Activated naive CD8-positive, alpha-beta T cell treated with anti-CD3 and anti-CD28 coated beads for 36 hours (primary cell): ENCODE measurements around the gene CTIF. TPM values are rescaled to one million over a fixed set of nuclear protein-coding genes. Genes with fewer than 3 reads are reported as not detected.

ENCODE experiments used
- DNase-seq: peaks from one replicate; pipeline ENCODE4 v3.0.0; 2021
- H3K27ac Mint-ChIP-seq: one replicate; pipeline ENCODE4 v1.8.0; 2022; ENCODE audit warnings: mild to moderate bottlenecking, moderate library complexity, mixed read lengths
- H3K27me3 Mint-ChIP-seq: one replicate; pipeline ENCODE4 v1.8.0; 2022; ENCODE audit warnings: mild to moderate bottlenecking, mixed read lengths
- H3K36me3 Mint-ChIP-seq: one replicate; pipeline ENCODE4 v1.8.0; 2021; ENCODE audit warnings: mild to moderate bottlenecking, mixed read lengths
- H3K4me1 Mint-ChIP-seq: one replicate; pipeline ENCODE4 v1.8.0; 2021; ENCODE audit warnings: mixed read lengths
- H3K4me3 Mint-ChIP-seq: one replicate; pipeline ENCODE4 v1.8.0; 2022; ENCODE audit warnings: mild to moderate bottlenecking, moderate library complexity, mixed read lengths
- H3K9me3 Mint-ChIP-seq: one replicate; pipeline ENCODE4 v1.8.0; 2022; ENCODE audit warnings: mixed read lengths
- total RNA-seq, 2 experiments: library from RNA; stranded (reverse); gene quantifications; one replicate each; pipeline ENCODE4 v1.2.3, GENCODE V29; 2021

CTIF gene
- total RNA-seq, 2 experiments from 2014 or later, result 2.3 to 3.5 TPM

- no peaks in the 10 kb centered on the region for H3K27me3 Mint-ChIP-seq
- no peak overlapping the region for H3K27ac Mint-ChIP-seq
- H3K9me3 Mint-ChIP-seq, result peaks cover 12% of the 10 kb centered on the region
- no peak overlapping the region for H3K4me3 Mint-ChIP-seq
- H3K36me3 Mint-ChIP-seq, result peaks cover 13% of the 10 kb centered on the region
- no peak for DNase-seq
- no peaks in the 10 kb centered on the region for H3K4me1 Mint-ChIP-seq
These were observed 128.7 kb downstream of the CTIF start for GRCh38 chr18:48667276-48668254.

GRCh38 chr18:48668466-48669179 lies 129.8 kb downstream of the CTIF start:
- no peak for DNase-seq
- H3K4me3 Mint-ChIP-seq, result no peak overlapping the region
- no peak overlapping the region for H3K27ac Mint-ChIP-seq
- no peaks in the 10 kb centered on the region for H3K4me1 Mint-ChIP-seq
- no peaks in the 10 kb centered on the region for H3K27me3 Mint-ChIP-seq
- H3K9me3 Mint-ChIP-seq, result peaks cover 12% of the 10 kb centered on the region
- peaks cover 13% of the 10 kb centered on the region for H3K36me3 Mint-ChIP-seq

GRCh38 chr18:48669180-48669675 lies 130.4 kb downstream of the CTIF start:
- DNase-seq, result no peak
- no peak overlapping the region for H3K4me3 Mint-ChIP-seq
- H3K9me3 Mint-ChIP-seq, result peaks cover 12% of the 10 kb centered on the region
- H3K36me3 Mint-ChIP-seq, result peaks cover 13% of the 10 kb centered on the region
- H3K27ac Mint-ChIP-seq, result no peak overlapping the region
- no peaks in the 10 kb centered on the region for H3K4me1 Mint-ChIP-seq
- H3K27me3 Mint-ChIP-seq, result no peaks in the 10 kb centered on the region

GRCh38 chr18:48669991-48670750 lies 131.3 kb downstream of the CTIF start:
- H3K4me3 Mint-ChIP-seq, result no peak overlapping the region
- no peak for DNase-seq
- no peaks in the 10 kb centered on the region for H3K27me3 Mint-ChIP-seq
- no peak overlapping the region for H3K27ac Mint-ChIP-seq
- H3K4me1 Mint-ChIP-seq, result no peaks in the 10 kb centered on the region
- H3K9me3 Mint-ChIP-seq, result peaks cover 12% of the 10 kb centered on the region
- H3K36me3 Mint-ChIP-seq, result peaks cover 13% of the 10 kb centered on the region

- Mint-ChIP-seq H3K27me3 (no peaks in the 10 kb centered on the region), H3K9me3 (peaks cover 10% of the 10 kb centered on the region), H3K4me1 (peaks cover 2% of the 10 kb centered on the region), H3K4me3 (no peak overlapping the region), H3K36me3 (peaks cover 13% of the 10 kb centered on the region), H3K27ac (no peak overlapping the region)
- no peak for DNase-seq
These were observed 132.1 kb downstream of the CTIF start for GRCh38 chr18:48670751-48671560.

- Mint-ChIP-seq H3K4me3 (no peak overlapping the region), H3K27ac (no peak overlapping the region), H3K27me3 (no peaks in the 10 kb centered on the region), H3K36me3 (peaks cover 11% of the 10 kb centered on the region), H3K4me1 (peaks cover 2% of the 10 kb centered on the region), H3K9me3 (peaks cover 10% of the 10 kb centered on the region)
- no peak for DNase-seq
These were observed 132.7 kb downstream of the CTIF start for GRCh38 chr18:48671561-48671945.

GRCh38 chr18:48672671-48673340 lies 134.0 kb downstream of the CTIF start:
- H3K9me3 Mint-ChIP-seq, result peaks cover 10% of the 10 kb centered on the region
- H3K27ac Mint-ChIP-seq, result no peak overlapping the region
- peaks cover 2% of the 10 kb centered on the region for H3K4me1 Mint-ChIP-seq
- peaks cover 11% of the 10 kb centered on the region for H3K36me3 Mint-ChIP-seq
- DNase-seq, result no peak
- H3K27me3 Mint-ChIP-seq, result no peaks in the 10 kb centered on the region
- H3K4me3 Mint-ChIP-seq, result no peak overlapping the region

- H3K27me3 Mint-ChIP-seq, result no peaks in the 10 kb centered on the region
- H3K27ac Mint-ChIP-seq, result no peak overlapping the region
- H3K36me3 Mint-ChIP-seq, result peaks cover 11% of the 10 kb centered on the region
- DNase-seq, result no peak
- peaks cover 2% of the 10 kb centered on the region for H3K4me1 Mint-ChIP-seq
- H3K4me3 Mint-ChIP-seq, result no peak overlapping the region
- peaks cover 10% of the 10 kb centered on the region for H3K9me3 Mint-ChIP-seq
These were observed 134.6 kb downstream of the CTIF start for GRCh38 chr18:48673456-48673852.

- Mint-ChIP-seq H3K27ac (no peak overlapping the region), H3K36me3 (peaks cover 11% of the 10 kb centered on the region), H3K4me1 (peaks cover 2% of the 10 kb centered on the region), H3K4me3 (no peak overlapping the region), H3K27me3 (no peaks in the 10 kb centered on the region), H3K9me3 (peaks cover 10% of the 10 kb centered on the region)
- no peak for DNase-seq
These were observed 135.3 kb downstream of the CTIF start for GRCh38 chr18:48673853-48674721.

GRCh38 chr18:48674758-48675351 lies 136.0 kb downstream of the CTIF start:
- Mint-ChIP-seq H3K9me3 (peaks cover 10% of the 10 kb centered on the region), H3K4me3 (no peak overlapping the region), H3K4me1 (peaks cover 4% of the 10 kb centered on the region), H3K36me3 (peaks cover 11% of the 10 kb centered on the region), H3K27ac (no peak overlapping the region), H3K27me3 (no peaks in the 10 kb centered on the region)
- no peak for DNase-seq

- no peak overlapping the region for H3K27ac Mint-ChIP-seq
- H3K9me3 Mint-ChIP-seq, result peaks cover 10% of the 10 kb centered on the region
- peak; percentile 80 for DNase-seq
- H3K36me3 Mint-ChIP-seq, result peaks cover 11% of the 10 kb centered on the region
- peaks cover 4% of the 10 kb centered on the region for H3K4me1 Mint-ChIP-seq
- no peak overlapping the region for H3K4me3 Mint-ChIP-seq
- H3K27me3 Mint-ChIP-seq, result no peaks in the 10 kb centered on the region
These were observed 136.5 kb downstream of the CTIF start for GRCh38 chr18:48675352-48675761.

GRCh38 chr18:48675912-48676311 lies 137.1 kb downstream of the CTIF start:
- H3K4me1 Mint-ChIP-seq, result peaks cover 4% of the 10 kb centered on the region
- no peak for DNase-seq
- peaks cover 8% of the 10 kb centered on the region for H3K36me3 Mint-ChIP-seq
- no peak overlapping the region for H3K27ac Mint-ChIP-seq
- H3K9me3 Mint-ChIP-seq, result peaks cover 8% of the 10 kb centered on the region
- no peak overlapping the region for H3K4me3 Mint-ChIP-seq
- no peaks in the 10 kb centered on the region for H3K27me3 Mint-ChIP-seq

- no peaks in the 10 kb centered on the region for H3K27me3 Mint-ChIP-seq
- no peak overlapping the region for H3K4me3 Mint-ChIP-seq
- no peak for DNase-seq
- peaks cover 4% of the 10 kb centered on the region for H3K36me3 Mint-ChIP-seq
- no peak overlapping the region for H3K27ac Mint-ChIP-seq
- peaks cover 4% of the 10 kb centered on the region for H3K4me1 Mint-ChIP-seq
- H3K9me3 Mint-ChIP-seq, result peaks cover 4% of the 10 kb centered on the region
These were observed 137.5 kb downstream of the CTIF start for GRCh38 chr18:48676346-48676745.
